GM12873 (cell line): Measurements from ENCODE around the gene PCNA.

Source experiments
- CTCF ChIP-seq: IDR thresholded peaks from 2 replicates; pipeline ENCODE4 v1.5.1; 2012; ENCODE audit warnings: low read depth, mild to moderate bottlenecking, moderate library complexity, low read length, control low read depth; ENCODE audit not compliant: insufficient read depth; ENCODE audit errors: missing control alignments

Gene PCNA

DNA sequence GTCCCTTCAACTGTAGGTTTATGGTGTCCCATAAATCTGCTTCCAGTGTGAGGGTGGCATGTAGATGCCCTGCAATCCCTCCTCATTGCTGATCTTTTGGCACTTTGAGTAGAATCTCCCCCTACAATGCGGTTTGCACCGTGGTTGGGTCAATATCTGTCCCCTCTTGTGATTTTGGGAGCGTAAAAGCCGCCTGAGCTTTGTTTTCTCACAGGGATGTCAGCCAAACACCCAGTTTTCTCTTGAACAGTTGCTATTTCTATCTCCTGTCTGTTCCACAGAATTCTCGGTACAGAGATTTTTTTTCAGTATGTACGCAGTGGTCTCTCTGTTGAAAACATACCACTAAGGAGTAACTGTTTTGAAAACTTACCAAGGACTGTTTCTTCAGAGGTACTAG, 28.8 kb upstream of the PCNA start:
- TF ChIP-seq CTCF: no peak

DNA sequence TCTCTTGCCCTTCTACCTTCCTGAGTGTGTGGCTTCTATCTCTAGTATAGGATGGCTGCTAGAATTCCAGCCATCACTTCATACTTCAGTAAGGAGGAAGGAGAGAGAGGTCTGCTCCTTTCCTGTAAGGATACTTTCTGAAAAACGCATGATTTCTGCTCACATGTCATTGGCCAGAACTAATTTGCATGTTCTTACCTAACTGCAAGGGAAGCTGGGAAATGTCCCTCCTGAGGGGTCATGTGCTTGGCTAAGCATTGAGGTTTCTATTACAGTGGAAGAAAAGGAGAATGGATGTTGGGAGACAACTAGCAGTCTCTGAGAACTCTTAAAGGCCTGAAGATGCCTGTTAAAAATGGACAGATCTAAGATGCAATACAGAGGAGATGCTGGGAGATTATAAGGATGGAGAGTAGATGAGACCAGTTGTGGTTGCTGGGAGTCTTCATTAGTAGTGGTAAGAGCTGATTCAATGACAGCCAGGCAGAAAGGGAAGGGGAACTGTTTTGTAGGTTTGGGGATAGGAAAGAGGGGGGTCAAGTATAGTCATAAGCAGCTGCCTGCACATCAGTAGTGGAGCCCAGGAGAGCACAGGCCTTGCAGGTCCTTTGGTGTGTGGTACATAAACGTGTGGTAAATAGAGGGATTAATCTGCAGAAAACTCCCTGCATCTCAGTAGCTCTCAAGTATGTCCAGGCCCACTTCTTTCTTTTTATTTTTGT, 27.3 kb upstream of the PCNA start:
- TF ChIP-seq CTCF: no peak

GRCh38 chr20:5146099-5146668, 26.4 kb upstream of the PCNA start:
- TF ChIP-seq CTCF: no peak

GRCh38 chr20:5145365-5146098, 25.8 kb upstream of the PCNA start:
- TF ChIP-seq CTCF: no peak

GRCh38 chr20:5143851-5144250, 24.1 kb upstream of the PCNA start:
- no peak for TF ChIP-seq CTCF

GRCh38 chr20:5141615-5142014, 21.9 kb upstream of the PCNA start:
- no peak for TF ChIP-seq CTCF

DNA sequence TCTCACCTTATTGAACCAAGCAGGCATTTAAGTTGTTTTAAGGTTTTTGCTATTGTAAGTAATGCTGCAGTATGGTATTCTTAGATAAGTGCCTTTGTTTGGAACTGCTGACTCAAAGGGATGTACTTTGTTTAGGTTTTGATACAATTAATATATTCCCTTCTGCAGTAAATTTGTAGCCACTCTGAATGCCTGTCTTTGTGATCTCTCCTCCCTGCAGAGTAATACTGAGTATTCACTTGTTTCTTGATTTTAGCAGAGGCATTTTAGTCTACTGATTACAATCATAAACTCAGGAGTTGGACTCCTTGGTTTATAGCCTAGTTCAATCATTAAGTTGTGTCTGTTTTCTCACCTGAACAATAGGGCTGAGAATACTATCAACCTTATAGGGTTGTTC, 20.4 kb upstream of the PCNA start:
- no peak for TF ChIP-seq CTCF
